ENCODE data around the gene WRAP53. TPM values are rescaled to one million over a fixed set of nuclear protein-coding genes. Genes with fewer than 3 reads are reported as not detected.
A peak's percentile ranks its signal among the peaks of the same experiment; 100 is the strongest.

Gene WRAP53
- total and polyA plus RNA-seq, 5 experiments from 2014 or later: 9.8 to 14.1 (median 11.6) TPM

DNA sequence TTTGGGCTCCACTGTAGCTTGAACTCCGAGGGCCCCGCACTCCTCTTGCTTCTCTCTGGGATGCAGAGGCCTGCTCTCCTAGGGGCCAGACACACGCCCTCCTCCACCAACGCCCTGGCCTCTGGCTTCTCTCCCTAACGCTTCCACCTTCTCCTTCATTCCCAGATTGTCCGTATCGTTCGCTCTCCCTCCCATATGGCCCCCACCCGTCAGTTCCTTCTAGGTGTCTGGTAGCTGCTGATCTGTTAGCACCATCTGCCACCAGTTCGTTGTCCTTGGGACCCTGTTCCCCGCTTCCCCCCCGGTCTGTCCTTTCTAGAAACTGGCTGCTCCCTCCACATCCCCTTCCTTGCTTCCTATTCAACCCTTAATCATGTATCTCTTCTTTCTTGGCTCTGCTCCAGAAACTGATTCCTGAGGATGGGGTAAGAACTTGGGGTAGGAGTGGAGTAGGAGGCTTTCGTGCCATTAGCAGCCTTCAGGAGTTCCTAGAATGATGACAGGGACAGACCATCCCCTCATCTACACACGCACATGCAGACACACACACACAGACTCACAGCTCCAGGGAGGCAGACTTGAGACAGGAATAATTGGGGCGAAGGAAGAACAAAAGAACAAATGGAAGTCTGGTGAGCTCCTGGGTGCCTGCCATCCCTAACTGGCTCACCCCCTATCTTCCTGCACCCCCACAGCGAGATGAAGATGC, 33.3 kb upstream of the WRAP53 start:
- H3K36me3 Mint-ChIP-seq: no peaks in the 10 kb centered on the region
- peaks cover 3 to 15% (median 5%) of the 10 kb centered on the region in 5 donors for H3K27me3 Mint-ChIP-seq
- DNase-seq: no peak
- no peaks in the 10 kb centered on the region for H3K9me3 Mint-ChIP-seq
- peaks cover 14 to 16% (median 15%) of the 10 kb centered on the region in 4 donors for H3K4me1 Mint-ChIP-seq
- ATAC-seq: no peak
- H3K4me3 Mint-ChIP-seq: no peak overlapping the region
- POLR2A ChIA-PET: no interaction called here
- no peak overlapping the region for H3K27ac Mint-ChIP-seq

DNA sequence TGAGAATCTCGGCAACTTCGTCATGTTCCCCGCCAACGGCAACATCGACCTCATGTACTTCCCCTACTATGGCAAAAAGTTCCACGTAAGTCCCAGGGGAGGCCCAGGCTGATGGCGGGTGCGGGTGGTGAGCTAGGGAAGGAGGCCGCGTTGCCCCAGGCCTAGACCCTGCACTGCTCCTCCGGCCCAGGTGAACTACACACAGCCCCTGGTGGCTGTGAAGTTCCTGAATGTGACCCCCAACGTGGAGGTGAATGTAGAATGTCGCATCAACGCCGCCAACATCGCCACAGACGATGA, 32.8 kb upstream of the WRAP53 start:
- Mint-ChIP-seq H3K27ac (no peak overlapping the region), H3K4me3 (no peak overlapping the region), H3K4me1 (peaks cover 9 to 11% (median 10%) of the 10 kb centered on the region in 4 donors), H3K9me3 (no peaks in the 10 kb centered on the region), H3K36me3 (no peaks in the 10 kb centered on the region), H3K27me3 (peaks cover 1 to 10% (median 1%) of the 10 kb centered on the region in 5 donors)
- DNase-seq (no peak), ATAC-seq (no peak)
- POLR2A ChIA-PET: interaction anchor here (0.9 kb wide), 1 partner anchor 15 kb away, joined by 4 read pairs; no protein-coding TSS in a partner anchor

DNA sequence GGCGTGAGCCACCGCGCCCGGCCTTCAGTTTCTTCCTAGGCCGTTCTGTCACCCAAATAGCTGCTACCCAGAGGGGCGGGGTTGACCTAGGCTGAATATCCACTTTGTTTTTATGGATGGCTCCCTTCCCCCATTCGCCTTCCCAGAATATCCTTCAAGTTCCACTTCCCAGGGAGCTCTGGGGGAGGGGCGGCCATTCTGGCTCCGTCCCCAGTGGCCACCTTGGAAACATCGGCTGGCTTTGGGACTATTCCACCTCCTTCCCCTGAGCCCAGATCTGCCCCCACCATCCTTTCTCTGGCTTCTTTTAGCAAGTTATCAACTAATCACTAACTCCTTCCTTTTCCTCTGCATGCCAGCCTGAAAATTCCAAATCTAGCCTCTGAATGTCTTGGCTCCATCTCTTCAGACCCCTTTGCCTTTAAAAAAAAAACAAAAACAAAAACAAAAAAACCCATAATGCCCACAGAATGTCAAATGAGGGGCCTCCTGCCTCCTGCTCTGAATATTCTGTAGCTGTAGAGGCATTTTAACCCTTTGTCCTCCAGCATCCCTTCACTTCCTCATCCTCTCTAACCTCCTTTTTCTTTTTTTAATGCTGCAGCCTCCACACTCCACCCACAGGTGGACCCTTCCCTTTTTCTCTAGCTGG, 31.2 kb upstream of the WRAP53 start:
- no peaks in the 10 kb centered on the region for H3K9me3 Mint-ChIP-seq
- DNase-seq (no peak), ATAC-seq (no peak)
- no peaks in the 10 kb centered on the region for H3K36me3 Mint-ChIP-seq
- POLR2A ChIA-PET: interaction anchor here (0.5 kb wide), 1 partner anchor 20 kb away, joined by 3 read pairs; no protein-coding TSS in a partner anchor
- peaks cover 0 to 5% (median under 1%) of the 10 kb centered on the region in 4 donors for H3K4me1 Mint-ChIP-seq
- H3K27ac Mint-ChIP-seq: peak overlapping the region in 1 of 10 donors; percentile 48
- H3K27me3 Mint-ChIP-seq: peaks cover 0 to 3% (median 0%) of the 10 kb centered on the region in 5 donors
- no peak overlapping the region for H3K4me3 Mint-ChIP-seq

DNA sequence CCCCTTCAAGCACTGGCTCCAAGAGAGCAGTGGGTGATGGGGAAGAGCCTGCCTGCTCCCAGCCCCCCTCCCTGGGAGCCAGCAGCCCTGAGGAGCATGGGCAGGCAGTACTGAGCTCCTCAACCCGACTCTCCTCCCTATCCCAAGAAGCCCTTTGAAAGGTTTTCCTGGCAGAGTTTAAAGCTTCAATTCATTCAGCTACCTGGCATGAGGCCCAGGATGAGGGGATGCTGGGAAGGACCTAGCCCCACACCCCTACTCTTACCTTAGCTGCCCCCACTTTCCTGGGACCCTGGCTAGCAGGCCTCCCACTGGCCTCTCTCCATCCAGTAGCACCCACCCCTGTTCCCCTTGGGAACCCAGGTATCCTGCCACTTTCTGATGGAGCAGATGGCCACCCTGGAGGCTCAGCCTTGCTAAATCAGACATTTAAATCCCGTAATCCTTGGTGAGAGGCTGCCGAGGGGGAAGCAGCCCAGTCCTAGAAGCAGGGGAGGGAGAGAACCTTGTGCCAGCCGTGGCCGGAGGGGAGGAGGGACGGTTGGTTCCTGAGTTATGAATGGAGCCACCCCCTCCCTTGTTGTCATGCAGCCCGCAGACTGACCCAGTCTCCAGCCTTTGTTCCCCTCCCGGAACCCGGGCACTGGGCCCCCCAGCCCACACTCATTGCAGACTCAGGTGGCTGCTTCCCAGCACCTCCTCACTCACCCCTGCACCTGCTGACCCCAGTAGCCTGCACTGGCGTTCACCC, 20.4 kb upstream of the WRAP53 start:
- ATAC-seq: no peak
- Mint-ChIP-seq H3K27me3 (no peaks in the 10 kb centered on the region), H3K4me1 (no peaks in the 10 kb centered on the region), H3K4me3 (no peak overlapping the region), H3K27ac (peak overlapping the region in 1 of 10 donors; percentile 75), H3K9me3 (no peaks in the 10 kb centered on the region), H3K36me3 (peaks cover 0 to 61% (median 2%) of the 10 kb centered on the region in 3 donors)
- no peak for DNase-seq
- POLR2A ChIA-PET: interaction anchor here (0.5 to 1.7 kb wide), 5 partner anchors 17 to 146 kb away, joined by 3 to 6 read pairs (median 3); partner anchors contain the start of genes ATP1B2 and SAT2

DNA sequence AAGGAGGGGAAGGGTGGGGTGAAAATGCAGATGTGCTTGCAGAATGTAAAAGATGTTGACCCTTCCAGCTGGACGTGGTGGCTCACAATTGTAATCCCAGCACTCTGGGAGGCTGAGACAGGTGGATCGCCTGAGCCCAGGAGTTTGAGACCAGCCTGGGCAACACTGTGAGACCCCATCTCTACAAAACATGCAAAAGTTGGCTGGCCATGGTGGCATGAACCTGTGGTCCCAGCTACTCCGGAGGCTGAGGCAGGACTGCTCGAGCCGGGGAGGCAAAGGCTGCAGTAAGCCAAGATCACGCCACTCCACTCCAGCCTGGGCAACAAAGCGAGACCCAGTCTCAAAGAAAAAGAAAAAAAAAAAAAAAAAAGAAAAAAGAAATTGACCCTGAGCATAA, 19.8 kb upstream of the WRAP53 start:
- Mint-ChIP-seq H3K4me3 (no peak overlapping the region), H3K27ac (no peak overlapping the region), H3K9me3 (peaks cover 0 to 2% (median 0%) of the 10 kb centered on the region in 9 donors), H3K36me3 (peaks cover 3 to 67% (median 8%) of the 10 kb centered on the region in 3 donors), H3K27me3 (no peaks in the 10 kb centered on the region), H3K4me1 (no peaks in the 10 kb centered on the region)
- no peak for ATAC-seq
- DNase-seq: no peak
- POLR2A ChIA-PET: interaction anchor here (0.7 kb wide), 1 partner anchor 107 kb away, joined by 5 read pairs; no protein-coding TSS in a partner anchor

DNA sequence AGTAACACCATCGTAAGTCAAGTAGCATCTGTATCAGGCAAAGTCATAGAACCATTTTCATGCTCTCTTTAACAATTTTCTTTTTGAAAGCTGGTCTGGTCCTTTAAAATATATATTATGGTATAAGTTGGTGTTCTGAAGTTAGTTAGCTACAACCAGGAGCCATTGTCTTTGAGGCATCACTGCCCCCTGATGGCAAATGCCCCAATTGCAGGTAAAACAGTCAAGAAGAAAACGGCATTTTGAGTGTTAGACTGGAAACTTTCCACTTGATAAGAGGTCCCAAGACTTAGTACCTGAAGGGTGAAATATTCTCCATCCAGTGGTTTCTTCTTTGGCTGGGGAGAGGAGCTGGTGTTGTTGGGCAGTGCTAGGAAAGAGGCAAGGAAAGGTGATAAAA, 15.0 kb upstream of the WRAP53 start:
- peak in 5 of 10 donors; percentile 12 to 44 (median 28) for DNase-seq
- peaks cover 0 to 6% (median 0%) of the 10 kb centered on the region in 9 donors for H3K9me3 Mint-ChIP-seq
- H3K27ac Mint-ChIP-seq: peak overlapping the region in 1 of 10 donors; percentile 27
- ATAC-seq: no peak
- no peaks in the 10 kb centered on the region for H3K27me3 Mint-ChIP-seq
- POLR2A ChIA-PET: interaction anchor here (0.6 to 2.5 kb wide), 5 partner anchors 11 to 343 kb away, joined by 3 to 14 read pairs (median 3); partner anchors contain the start of genes SAT2 and TP53
- H3K4me3 Mint-ChIP-seq: no peak overlapping the region
- peaks cover 0 to 10% (median 5%) of the 10 kb centered on the region in 4 donors for H3K4me1 Mint-ChIP-seq
- peaks cover 10 to 75% (median 17%) of the 10 kb centered on the region in 3 donors for H3K36me3 Mint-ChIP-seq

DNA sequence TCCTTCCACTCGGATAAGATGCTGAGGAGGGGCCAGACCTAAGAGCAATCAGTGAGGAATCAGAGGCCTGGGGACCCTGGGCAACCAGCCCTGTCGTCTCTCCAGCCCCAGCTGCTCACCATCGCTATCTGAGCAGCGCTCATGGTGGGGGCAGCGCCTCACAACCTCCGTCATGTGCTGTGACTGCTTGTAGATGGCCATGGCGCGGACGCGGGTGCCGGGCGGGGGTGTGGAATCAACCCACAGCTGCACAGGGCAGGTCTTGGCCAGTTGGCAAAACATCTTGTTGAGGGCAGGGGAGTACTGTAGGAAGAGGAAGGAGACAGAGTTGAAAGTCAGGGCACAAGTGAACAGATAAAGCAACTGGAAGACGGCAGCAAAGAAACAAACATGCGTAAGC, 13.3 kb upstream of the WRAP53 start:
- H3K9me3 Mint-ChIP-seq: peaks cover 0 to 6% (median 0%) of the 10 kb centered on the region in 9 donors
- peaks cover 2 to 15% (median 5%) of the 10 kb centered on the region in 4 donors for H3K4me1 Mint-ChIP-seq
- no peaks in the 10 kb centered on the region for H3K27me3 Mint-ChIP-seq
- DNase-seq (no peak), ATAC-seq (no peak)
- POLR2A ChIA-PET: interaction anchor here (0.6 to 1.8 kb wide), 6 partner anchors 10 to 565 kb away, joined by 3 to 8 read pairs (median 4); partner anchors contain the start of gene TP53
- H3K4me3 Mint-ChIP-seq: no peak overlapping the region
- H3K27ac Mint-ChIP-seq: peak overlapping the region in 1 of 10 donors; percentile 67
- peaks cover 10 to 59% (median 17%) of the 10 kb centered on the region in 3 donors for H3K36me3 Mint-ChIP-seq

DNA sequence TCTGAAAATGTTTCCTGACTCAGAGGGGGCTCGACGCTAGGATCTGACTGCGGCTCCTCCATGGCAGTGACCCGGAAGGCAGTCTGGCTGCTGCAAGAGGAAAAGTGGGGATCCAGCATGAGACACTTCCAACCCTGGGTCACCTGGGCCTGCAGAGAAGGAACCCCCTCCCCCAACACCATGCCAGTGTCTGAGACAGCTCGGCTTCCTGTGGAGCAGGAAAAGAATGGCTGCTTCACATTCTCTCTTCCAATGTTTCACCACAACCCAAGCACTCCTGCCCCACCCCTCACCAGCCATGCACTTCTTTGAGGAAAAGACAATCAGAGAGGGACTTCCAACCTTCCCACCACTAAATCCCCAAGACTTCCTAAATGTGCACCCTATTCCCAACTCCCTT, 11.7 kb upstream of the WRAP53 start:
- Mint-ChIP-seq H3K27ac (peak overlapping the region in 4 of 10 donors; percentile 22 to 59 (median 47)), H3K4me3 (no peak overlapping the region), H3K9me3 (peaks cover 0 to 6% (median 0%) of the 10 kb centered on the region in 9 donors), H3K27me3 (no peaks in the 10 kb centered on the region), H3K4me1 (peaks cover 3 to 15% (median 6%) of the 10 kb centered on the region in 4 donors), H3K36me3 (peaks cover 10 to 44% (median 14%) of the 10 kb centered on the region in 3 donors)
- DNase-seq (no peak), ATAC-seq (no peak)
- POLR2A ChIA-PET: interaction anchor here (0.7 to 1.3 kb wide), 3 partner anchors 9 to 17 kb away, joined by 3 to 5 read pairs (median 4); no protein-coding TSS in a partner anchor

DNA sequence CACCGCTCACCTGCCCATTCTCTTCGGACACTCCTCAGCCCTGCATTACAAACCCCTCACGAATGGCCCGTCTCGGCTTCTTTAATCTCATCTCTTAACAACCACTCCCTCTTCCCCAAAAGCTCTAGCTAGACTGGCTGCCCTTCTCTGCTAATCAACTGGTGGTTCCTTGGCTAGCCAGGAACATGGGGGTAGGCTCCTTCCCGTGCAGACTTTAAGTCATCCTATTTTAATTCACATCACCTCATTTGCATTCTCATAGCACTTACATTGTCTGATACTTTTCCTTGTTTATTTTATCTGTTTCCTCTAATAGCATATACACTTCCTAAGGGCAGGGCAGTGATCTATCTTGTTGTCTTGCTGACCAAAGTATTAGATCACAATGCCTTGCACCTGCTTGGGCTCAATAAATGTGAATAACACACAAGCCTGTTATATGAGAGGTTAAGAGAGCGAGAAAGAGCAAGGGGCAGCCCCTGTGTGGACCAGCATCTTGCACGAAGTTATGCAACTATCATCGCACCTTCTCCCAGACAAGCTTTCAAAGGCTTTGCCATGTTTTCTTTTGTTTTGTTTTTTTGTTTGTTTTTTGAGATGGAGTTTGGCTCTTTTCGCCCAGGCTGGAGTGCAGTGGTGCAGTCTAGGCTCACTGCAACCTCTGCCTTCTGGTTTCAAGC, 10.7 kb upstream of the WRAP53 start:
- no peak for ATAC-seq
- H3K4me3 Mint-ChIP-seq: no peak overlapping the region

DNA sequence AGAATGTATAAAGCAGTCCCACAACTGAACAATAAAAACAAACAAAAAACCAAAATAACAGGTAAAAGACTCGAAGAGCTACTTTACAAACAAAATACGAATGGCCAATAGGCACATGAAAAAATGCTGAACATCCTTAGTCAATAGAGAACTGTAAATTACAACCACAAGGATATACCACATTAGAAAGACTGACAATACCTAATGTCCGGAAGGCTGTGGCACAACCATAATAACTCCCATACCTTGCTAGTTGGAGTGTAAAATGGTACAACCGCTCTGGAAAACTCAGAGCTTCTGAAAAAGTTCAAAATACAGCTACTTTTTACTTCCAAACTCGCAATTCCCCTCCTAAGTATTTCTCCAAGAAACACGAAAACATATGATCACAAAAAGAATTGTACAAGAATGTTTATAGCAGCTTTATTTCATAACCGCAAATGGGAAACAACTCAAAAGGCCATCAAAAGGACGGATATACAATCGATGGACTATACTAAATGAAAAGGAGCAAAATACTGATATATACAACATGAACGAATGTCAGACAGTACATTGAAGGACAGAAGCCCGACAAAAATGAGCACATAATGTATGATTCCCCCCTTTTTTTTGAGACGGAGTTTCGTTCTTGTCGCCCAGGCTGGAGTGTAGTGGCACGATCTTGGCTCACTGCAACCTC, 3.3 kb upstream of the WRAP53 start:
- peaks cover 20 to 54% (median 49%) of the 10 kb centered on the region in 4 donors for H3K4me1 Mint-ChIP-seq
- ATAC-seq (no peak), DNase-seq (peak in 1 of 10 donors; percentile 7)
- POLR2A ChIA-PET: interaction anchor here (0.7 to 6.9 kb wide), 21 partner anchors 9 to 504 kb away, joined by 3 to 105 read pairs (median 26); partner anchors contain the start of genes ATP1B2, FXR2, MPDU1 and POLR2A
- peaks cover 0 to 3% (median 0%) of the 10 kb centered on the region in 5 donors for H3K27me3 Mint-ChIP-seq
- H3K9me3 Mint-ChIP-seq: no peaks in the 10 kb centered on the region
- H3K27ac Mint-ChIP-seq: peak overlapping the region; percentile 99 to 100 (median 100)
- H3K4me3 Mint-ChIP-seq: peak overlapping the region; percentile 87 to 99 (median 98)
- peaks cover 0 to 22% (median 7%) of the 10 kb centered on the region in 3 donors for H3K36me3 Mint-ChIP-seq

More for the DNA sequence above, 10.7 kb upstream of the WRAP53 start:
- Mint-ChIP-seq H3K9me3 (peaks cover 0 to 6% (median 0%) of the 10 kb centered on the region in 9 donors), H3K36me3 (peaks cover 10 to 44% (median 14%) of the 10 kb centered on the region in 3 donors), H3K4me1 (peaks cover 3 to 19% (median 7%) of the 10 kb centered on the region in 4 donors), H3K27ac (peak overlapping the region in 6 of 10 donors; percentile 22 to 80 (median 50)), H3K27me3 (no peaks in the 10 kb centered on the region)
- no peak for DNase-seq
- POLR2A ChIA-PET: interaction anchor here (0.6 to 1.1 kb wide), 3 partner anchors 8 to 135 kb away, joined by 3 to 5 read pairs (median 3); partner anchors contain the start of gene SAT2
